HepG2 (cell line): ENCODE measurements around the gene IL1B. TPM values are rescaled to one million over a fixed set of nuclear protein-coding genes. Genes with fewer than 3 reads are reported as not detected.

ENCODE experiments used
- ATAC-seq: fragments of 200-7000 bp; cut with Tn5 transposase; 3 replicates; pipeline ENCODE4 v1.9.1; 2020; ENCODE audit warnings: mild to moderate bottlenecking, moderate library complexity
- BruUV-seq: library from RNA; stranded (reverse); fragments of 400-500 nt; replicated peaks from 2 replicates; lab custom pipeline; 2021; lab: Mats Ljungman, UMichigan
- CTCF ChIA-PET: fragments of 300-600 bp; formaldehyde crosslinking; extraction: SDS; loops from one replicate; lab custom pipeline; 2021; ENCODE audit warnings: low total read pairs, inconsistent platforms, low intra/inter-chr PET ratio; lab: Yijun Ruan, JAX
- POLR2A ChIA-PET: fragments of 350-600 bp; sonication (Branson Sonifier 250); formaldehyde crosslinking; loops from one replicate; lab custom pipeline; 2020; ENCODE audit warnings: antibody characterized with exemption, inconsistent platforms; lab: Yijun Ruan, JAX
- DNase-seq: peaks from one replicate; pipeline ENCODE4 v3.0.0-alpha.2; 2015; ENCODE audit warnings: low spot score
- FAIRE-seq: peaks from 3 replicates; lab custom pipeline; 2011; peaks lifted over from hg19 to GRCh38; lab: Jason Lieb, UNC
- H2AFZ ChIP-seq: one replicate; pipeline ENCODE4 v1.6.1; 2011; ENCODE audit warnings: low read length, inconsistent platforms
- H3K27ac ChIP-seq: fragments of 300-600 bp; 3 replicates; pipeline ENCODE4 v1.8.0; 2011; ENCODE audit warnings: mixed run types, mild to moderate bottlenecking, mixed read lengths, low read length, inconsistent platforms; ENCODE audit not compliant: insufficient read depth; ENCODE audit errors: extremely low read length
- H3K27me3 ChIP-seq, 2 experiments: fragments of 200-600 bp in 1 of 2; 2 replicates in 1 of 2; 3 replicates in 1 of 2; pipeline versions ENCODE4 v1.6.0 to v1.8.0; 2011; ENCODE audit warnings: low read length in 2 of 2, mild to moderate bottlenecking in 2 of 2, moderate library complexity in 2 of 2, inconsistent platforms in 1 of 2; ENCODE audit not compliant: insufficient read depth in 2 of 2, control insufficient read depth in 1 of 2
- H3K36me3 ChIP-seq, 2 experiments: fragments of 200-600 bp in 1 of 2; replicated peaks in 1 of 2; 2 replicates in 1 of 2; 3 replicates in 1 of 2; pipeline versions ENCODE4 v1.5.1 to v1.8.0; 2011; ENCODE audit warnings: low read length in 2 of 2, inconsistent platforms in 1 of 2; ENCODE audit not compliant: insufficient read depth in 2 of 2, control insufficient read depth in 1 of 2
- H3K4me1 ChIP-seq: 2 replicates; pipeline ENCODE4 v1.5.1; 2012; ENCODE audit warnings: low read length, inconsistent platforms; ENCODE audit not compliant: insufficient read depth
- H3K4me2 ChIP-seq: 2 replicates; pipeline ENCODE4 v1.6.0; 2011; ENCODE audit warnings: low read depth, low read length, inconsistent platforms
- H3K4me3 ChIP-seq, 3 experiments: fragments of 200-600 bp in 1 of 3; sonication (generic), shearing (Covaris generic) in 1 of 3; replicated peaks in 1 of 3; 2 replicates each; pipeline ENCODE4 v1.5.1; 2011 to 2016; ENCODE audit warnings: low read length in 3 of 3, inconsistent platforms in 2 of 3, low read depth in 2 of 3, mild to moderate bottlenecking in 2 of 3, control low read depth in 1 of 3, mixed read lengths in 1 of 3; ENCODE audit not compliant: insufficient read depth in 1 of 3
- H3K79me2 ChIP-seq: one replicate; pipeline ENCODE4 v1.6.1; 2011; ENCODE audit warnings: low read length, inconsistent platforms; ENCODE audit not compliant: insufficient read depth
- H3K9ac ChIP-seq: 2 replicates; pipeline ENCODE4 v1.6.0; 2011; ENCODE audit warnings: mild to moderate bottlenecking, low read depth, low read length, inconsistent platforms; ENCODE audit not compliant: insufficient read depth
- H3K9me3 ChIP-seq: 2 replicates; pipeline ENCODE4 v1.5.1; 2012; ENCODE audit warnings: mild to moderate bottlenecking, low read length
- H4K20me1 ChIP-seq: 2 replicates; pipeline ENCODE4 v1.6.0; 2011; ENCODE audit warnings: inconsistent platforms, mild to moderate bottlenecking, low read length, moderate library complexity; ENCODE audit not compliant: insufficient read depth
- ARNT ChIP-seq: fragments of 450-650 bp; IDR thresholded peaks from 2 replicates; pipeline ENCODE4 v1.6.1; 2017
- ATF1 ChIP-seq: IDR thresholded peaks from 2 replicates; pipeline ENCODE4 v1.6.1; 2016; ENCODE audit warnings: mild to moderate bottlenecking, control low read depth
- DR1 ChIP-seq: sonication (generic); formaldehyde crosslinking; IDR thresholded peaks from 2 replicates; pipeline ENCODE4 v1.8.0; 2021; ENCODE audit warnings: mild to moderate bottlenecking, missing genetic modification reagents, inconsistent platforms
- HMGXB4 ChIP-seq, 2 experiments: sonication (generic) in 1 of 2; formaldehyde crosslinking in 1 of 2; IDR thresholded peaks; 2 replicates each; pipeline versions ENCODE4 v1.4.0 to v1.6.1; 2018 to 2020; ENCODE audit warnings: missing genetic modification reagents in 2 of 2, borderline replicate concordance in 1 of 2, low read depth in 1 of 2, mild to moderate bottlenecking in 1 of 2, missing biosample characterization in 1 of 2
- SALL1 ChIP-seq: sonication (generic); formaldehyde crosslinking; IDR thresholded peaks from 2 replicates; pipeline ENCODE4 v1.8.0; 2022; ENCODE audit warnings: mild to moderate bottlenecking, missing genetic modification reagents
- SMARCC2 ChIP-seq: fragments of 450-650 bp; IDR thresholded peaks from 2 replicates; pipeline ENCODE4 v1.6.1; 2017; ENCODE audit warnings: antibody characterized with exemption, mild to moderate bottlenecking
- TFE3 ChIP-seq: IDR thresholded peaks from 2 replicates; pipeline ENCODE4 v1.6.1; 2016
- WGBS: methylation state at CpG from one replicate; pipeline ENCODE4 v1.1.6; 2017; ENCODE audit warnings: low lambda C conversion rate; 5-methylcytosine and 5-hydroxymethylcytosine counted together
- in situ Hi-C: cut with HindIII; loops from 2 replicates; pipeline ENCODE4 v1.10.0; 2017; ENCODE audit warnings: low pct_unique_long_range_greater_than_20kb; ENCODE audit not compliant: extremely low pct_ligation_motif_present
- intact Hi-C: fragments of 100-400 bp; cut with micrococcal nuclease; formaldehyde crosslinking; loops from one replicate; pipeline ENCODE4 v1.10.0; 2022; ENCODE audit not compliant: unreplicated experiment
- polyA plus RNA-seq, 8 experiments: library from polyadenylated mRNA; depleted of rRNA in 3 of 8; stranded (reverse) in 7 of 8; unstranded in 1 of 8; fragments of >200 nt; fragmentation: Illumina TruSeq in 4 of 8; extraction: Trizol in 4 of 8; gene quantifications; 2 replicates each; pipeline versions ENCODE4 v1.2.1 to v1.2.3, GENCODE V29; 2011 to 2016; ENCODE audit warnings: low read depth in 4 of 8, missing spikeins in 1 of 8, mixed read lengths in 1 of 8; ENCODE audit not compliant: insufficient read depth in 1 of 8
- total RNA-seq, 5 experiments: library from RNA; depleted of rRNA; stranded (reverse); fragments of >200 nt; fragmentation: Illumina TruSeq; extraction: Trizol; gene quantifications; 2 replicates each; pipeline ENCODE4 v1.2.3, GENCODE V29; 2016; ENCODE audit warnings: low read depth in 1 of 5
- TF ChIP-seq, protein P1 (sequence below): sonication (generic); formaldehyde crosslinking; IDR thresholded peaks from 2 replicates; pipeline ENCODE4 v1.4.0; 2020; ENCODE audit warnings: missing genetic modification reagents, borderline replicate concordance
- TF ChIP-seq, protein P2 (sequence below): sonication (generic); formaldehyde crosslinking; IDR thresholded peaks from 2 replicates; pipeline ENCODE4 v1.4.0; 2020; ENCODE audit warnings: missing genetic modification reagents, borderline replicate concordance
- TF ChIP-seq, protein P3 (sequence below): sonication (generic); formaldehyde crosslinking; IDR thresholded peaks from 2 replicates; pipeline ENCODE4 v1.4.0; 2020; ENCODE audit warnings: missing genetic modification reagents

IL1B gene
- total and polyA plus RNA-seq, 2 of the 13 experiments (the other 11 are each of a cell fraction or from before 2014, with no cell fraction given), result 0.18 TPM; not detected in 1

- no peak overlapping the region for H3K4me3 ChIP-seq
- H3K79me2 ChIP-seq, result no peaks in the 10 kb centered on the region
- H2AFZ ChIP-seq, result no peak overlapping the region
- POLR2A ChIA-PET, result no interaction called here
- 89% methylated on average over 14 of the region's 14 CpGs for WGBS
- ATAC-seq (no peak), DNase-seq (no peak), FAIRE-seq (no peak)
- H4K20me1 ChIP-seq, result no peaks in the 10 kb centered on the region
- peak overlapping the region; percentile 19; the same call in 1 of the 2 replicates for H3K4me2 ChIP-seq
- CTCF ChIA-PET, result no interaction called here
- no peaks in the 10 kb centered on the region for H3K36me3 ChIP-seq
- no peaks in the 10 kb centered on the region for H3K9me3 ChIP-seq
- in situ Hi-C loops, result no loop called here
- no peaks in the 10 kb centered on the region for H3K27me3 ChIP-seq
- no peak overlapping the region for H3K27ac ChIP-seq
- H3K9ac ChIP-seq, result no peak overlapping the region
- H3K4me1 ChIP-seq, result peaks cover 82% of the 10 kb centered on the region
- intact Hi-C loops, result no loop called here
- BruUV-seq, result no TSS peak
- TF ChIP-seq HMGXB4 (CRISPR knock-in tag; IDR thresholded peaks at IDR 0.05; ENCODE audit: borderline replicate concordance in 1 of 2, low read depth in 1 of 2), result no peak
- TF ChIP-seq TFE3, result no peak
- TF ChIP-seq SMARCC2, result no peak
- no peak for TF ChIP-seq ARNT
- TF ChIP-seq, protein P1, sequence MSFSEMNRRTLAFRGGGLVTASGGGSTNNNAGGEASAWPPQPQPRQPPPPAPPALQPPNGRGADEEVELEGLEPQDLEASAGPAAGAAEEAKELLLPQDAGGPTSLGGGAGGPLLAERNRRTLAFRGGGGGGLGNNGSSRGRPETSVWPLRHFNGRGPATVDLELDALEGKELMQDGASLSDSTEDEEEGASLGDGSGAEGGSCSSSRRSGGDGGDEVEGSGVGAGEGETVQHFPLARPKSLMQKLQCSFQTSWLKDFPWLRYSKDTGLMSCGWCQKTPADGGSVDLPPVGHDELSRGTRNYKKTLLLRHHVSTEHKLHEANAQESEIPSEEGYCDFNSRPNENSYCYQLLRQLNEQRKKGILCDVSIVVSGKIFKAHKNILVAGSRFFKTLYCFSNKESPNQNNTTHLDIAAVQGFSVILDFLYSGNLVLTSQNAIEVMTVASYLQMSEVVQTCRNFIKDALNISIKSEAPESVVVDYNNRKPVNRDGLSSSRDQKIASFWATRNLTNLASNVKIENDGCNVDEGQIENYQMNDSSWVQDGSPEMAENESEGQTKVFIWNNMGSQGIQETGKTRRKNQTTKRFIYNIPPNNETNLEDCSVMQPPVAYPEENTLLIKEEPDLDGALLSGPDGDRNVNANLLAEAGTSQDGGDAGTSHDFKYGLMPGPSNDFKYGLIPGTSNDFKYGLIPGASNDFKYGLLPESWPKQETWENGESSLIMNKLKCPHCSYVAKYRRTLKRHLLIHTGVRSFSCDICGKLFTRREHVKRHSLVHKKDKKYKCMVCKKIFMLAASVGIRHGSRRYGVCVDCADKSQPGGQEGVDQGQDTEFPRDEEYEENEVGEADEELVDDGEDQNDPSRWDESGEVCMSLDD (CRISPR knock-in tag), result no peak
- TF ChIP-seq ATF1 (CRISPR knock-in tag), result no peak
- no peak for TF ChIP-seq SALL1 (CRISPR knock-in tag)
- TF ChIP-seq, protein P2, sequence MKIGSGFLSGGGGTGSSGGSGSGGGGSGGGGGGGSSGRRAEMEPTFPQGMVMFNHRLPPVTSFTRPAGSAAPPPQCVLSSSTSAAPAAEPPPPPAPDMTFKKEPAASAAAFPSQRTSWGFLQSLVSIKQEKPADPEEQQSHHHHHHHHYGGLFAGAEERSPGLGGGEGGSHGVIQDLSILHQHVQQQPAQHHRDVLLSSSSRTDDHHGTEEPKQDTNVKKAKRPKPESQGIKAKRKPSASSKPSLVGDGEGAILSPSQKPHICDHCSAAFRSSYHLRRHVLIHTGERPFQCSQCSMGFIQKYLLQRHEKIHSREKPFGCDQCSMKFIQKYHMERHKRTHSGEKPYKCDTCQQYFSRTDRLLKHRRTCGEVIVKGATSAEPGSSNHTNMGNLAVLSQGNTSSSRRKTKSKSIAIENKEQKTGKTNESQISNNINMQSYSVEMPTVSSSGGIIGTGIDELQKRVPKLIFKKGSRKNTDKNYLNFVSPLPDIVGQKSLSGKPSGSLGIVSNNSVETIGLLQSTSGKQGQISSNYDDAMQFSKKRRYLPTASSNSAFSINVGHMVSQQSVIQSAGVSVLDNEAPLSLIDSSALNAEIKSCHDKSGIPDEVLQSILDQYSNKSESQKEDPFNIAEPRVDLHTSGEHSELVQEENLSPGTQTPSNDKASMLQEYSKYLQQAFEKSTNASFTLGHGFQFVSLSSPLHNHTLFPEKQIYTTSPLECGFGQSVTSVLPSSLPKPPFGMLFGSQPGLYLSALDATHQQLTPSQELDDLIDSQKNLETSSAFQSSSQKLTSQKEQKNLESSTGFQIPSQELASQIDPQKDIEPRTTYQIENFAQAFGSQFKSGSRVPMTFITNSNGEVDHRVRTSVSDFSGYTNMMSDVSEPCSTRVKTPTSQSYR (CRISPR knock-in tag), result no peak
- TF ChIP-seq, protein P3, sequence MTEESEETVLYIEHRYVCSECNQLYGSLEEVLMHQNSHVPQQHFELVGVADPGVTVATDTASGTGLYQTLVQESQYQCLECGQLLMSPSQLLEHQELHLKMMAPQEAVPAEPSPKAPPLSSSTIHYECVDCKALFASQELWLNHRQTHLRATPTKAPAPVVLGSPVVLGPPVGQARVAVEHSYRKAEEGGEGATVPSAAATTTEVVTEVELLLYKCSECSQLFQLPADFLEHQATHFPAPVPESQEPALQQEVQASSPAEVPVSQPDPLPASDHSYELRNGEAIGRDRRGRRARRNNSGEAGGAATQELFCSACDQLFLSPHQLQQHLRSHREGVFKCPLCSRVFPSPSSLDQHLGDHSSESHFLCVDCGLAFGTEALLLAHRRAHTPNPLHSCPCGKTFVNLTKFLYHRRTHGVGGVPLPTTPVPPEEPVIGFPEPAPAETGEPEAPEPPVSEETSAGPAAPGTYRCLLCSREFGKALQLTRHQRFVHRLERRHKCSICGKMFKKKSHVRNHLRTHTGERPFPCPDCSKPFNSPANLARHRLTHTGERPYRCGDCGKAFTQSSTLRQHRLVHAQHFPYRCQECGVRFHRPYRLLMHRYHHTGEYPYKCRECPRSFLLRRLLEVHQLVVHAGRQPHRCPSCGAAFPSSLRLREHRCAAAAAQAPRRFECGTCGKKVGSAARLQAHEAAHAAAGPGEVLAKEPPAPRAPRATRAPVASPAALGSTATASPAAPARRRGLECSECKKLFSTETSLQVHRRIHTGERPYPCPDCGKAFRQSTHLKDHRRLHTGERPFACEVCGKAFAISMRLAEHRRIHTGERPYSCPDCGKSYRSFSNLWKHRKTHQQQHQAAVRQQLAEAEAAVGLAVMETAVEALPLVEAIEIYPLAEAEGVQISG (CRISPR knock-in tag), result no peak
- no peak for TF ChIP-seq DR1
Measured at GRCh38 chr2:112812318-112813267, 24.0 kb downstream of the IL1B start.
